HG03196 (cell line): ENCODE measurements around the gene PRKCH.

Experiments
- ATAC-seq: cut with Tn5 transposase; IDR thresholded peaks from one replicate; pipeline ENCODE4 v1.9.1; 2021; ENCODE audit not compliant: unreplicated experiment

Gene PRKCH

GRCh38 chr14:61470261-61470960 is 149.0 kb downstream of the PRKCH start:
- no peak for ATAC-seq

DNA sequence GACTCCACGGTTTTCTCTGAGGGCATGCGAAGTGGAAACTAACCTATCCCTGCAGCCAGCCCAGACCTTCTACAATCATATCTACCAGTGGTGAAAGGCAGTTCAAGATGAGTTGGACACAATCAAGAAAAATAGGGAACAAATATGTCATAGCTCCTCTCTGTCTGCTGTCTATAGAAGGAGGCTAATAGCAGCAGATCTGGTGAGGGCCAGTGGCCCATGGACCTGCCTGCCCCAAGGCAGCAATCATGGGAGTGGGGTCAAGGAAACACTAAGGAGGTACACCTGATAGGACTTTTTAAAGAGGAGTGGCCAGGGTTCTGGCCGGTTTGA is 149.5 kb downstream of the PRKCH start:
- no peak for ATAC-seq

GRCh38 chr14:61471297-61472005 is 150.1 kb downstream of the PRKCH start:
- ATAC-seq = no peak

- no peak for ATAC-seq
Observed at GRCh38 chr14:61472011-61472672, 150.8 kb downstream of the PRKCH start.

DNA sequence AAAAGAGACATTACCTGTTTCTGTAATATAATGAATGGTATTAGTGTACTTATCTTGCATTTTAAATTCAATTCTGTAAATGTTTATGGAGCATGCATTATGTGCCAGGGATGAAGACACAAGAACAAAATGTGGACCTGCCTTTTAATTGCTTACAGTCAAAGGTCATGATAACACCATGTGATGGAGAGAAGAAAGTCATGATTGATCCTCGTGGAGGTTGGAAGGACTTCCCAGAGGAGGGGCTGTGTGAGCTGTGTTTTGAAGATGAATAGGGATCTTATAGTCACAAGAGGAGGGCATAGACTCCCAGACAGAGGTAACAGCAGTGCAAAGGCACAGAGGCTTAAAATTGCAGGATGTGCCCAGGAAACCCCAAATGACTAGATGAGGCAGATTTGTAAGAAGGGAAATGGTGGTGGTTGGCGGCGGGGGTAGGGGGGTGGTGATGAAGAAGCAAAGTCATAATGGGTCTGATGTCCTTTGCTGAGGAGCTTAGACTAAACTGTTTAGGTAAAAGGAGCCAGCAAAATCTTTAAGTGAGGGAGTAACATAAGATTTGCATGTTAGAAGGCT is 151.5 kb downstream of the PRKCH start:
- no peak for ATAC-seq

GRCh38 chr14:61474015-61474414 is 152.6 kb downstream of the PRKCH start:
- no peak for ATAC-seq

DNA sequence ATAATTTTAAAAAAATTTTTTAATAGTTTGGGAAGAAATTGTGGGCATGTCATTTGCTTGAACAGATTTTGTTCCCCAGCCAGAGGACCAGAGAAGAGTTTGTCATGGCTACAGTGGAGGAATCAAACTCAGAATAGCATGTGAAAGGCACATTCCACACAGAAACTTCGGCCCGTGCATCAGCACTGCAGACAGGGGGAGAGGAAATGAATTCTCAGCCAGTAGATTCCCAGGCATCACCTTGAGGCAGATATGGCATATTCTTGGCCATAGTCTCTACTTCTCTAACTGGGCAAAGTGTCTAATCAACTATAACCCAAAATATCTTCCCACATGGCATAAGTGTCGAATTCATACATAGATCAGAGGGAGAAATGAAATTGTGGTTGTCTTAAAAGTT is 153.3 kb downstream of the PRKCH start:
- ATAC-seq = no peak

GRCh38 chr14:61475316-61475715 is 153.9 kb downstream of the PRKCH start:
- no peak for ATAC-seq

- no peak for ATAC-seq
Observed at GRCh38 chr14:61476105-61476753, 154.8 kb downstream of the PRKCH start.

DNA sequence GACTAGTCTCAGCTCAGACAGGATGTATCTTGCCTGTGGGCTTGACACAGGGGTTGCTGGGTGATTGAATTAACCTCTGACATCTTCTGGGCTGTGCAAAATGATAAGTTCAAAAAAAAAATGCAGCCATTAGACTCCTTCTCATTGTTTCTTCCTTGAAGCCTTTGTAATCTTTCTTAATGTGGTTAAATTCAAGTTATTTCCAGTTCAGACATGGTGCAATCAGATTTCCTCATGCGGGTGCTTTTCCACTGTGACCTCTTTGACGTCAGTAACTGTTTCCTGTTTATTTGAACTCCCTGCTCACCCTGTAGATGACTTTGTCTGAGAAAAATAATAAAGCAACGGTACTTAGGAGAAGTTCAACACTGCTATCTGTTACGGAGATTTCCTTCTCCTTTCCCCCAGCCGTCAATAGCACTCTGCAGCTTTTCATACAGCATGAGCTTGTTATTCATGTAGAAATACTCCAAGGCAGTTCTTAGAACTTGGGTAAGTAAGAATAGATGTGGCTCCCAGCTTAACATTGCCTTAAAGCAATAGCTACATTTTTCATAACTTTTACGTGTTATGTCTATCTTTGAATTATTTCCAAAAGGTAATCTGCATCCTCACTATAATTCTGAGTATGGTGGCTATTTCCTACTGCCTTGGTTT is 155.5 kb downstream of the PRKCH start:
- ATAC-seq = no peak

DNA sequence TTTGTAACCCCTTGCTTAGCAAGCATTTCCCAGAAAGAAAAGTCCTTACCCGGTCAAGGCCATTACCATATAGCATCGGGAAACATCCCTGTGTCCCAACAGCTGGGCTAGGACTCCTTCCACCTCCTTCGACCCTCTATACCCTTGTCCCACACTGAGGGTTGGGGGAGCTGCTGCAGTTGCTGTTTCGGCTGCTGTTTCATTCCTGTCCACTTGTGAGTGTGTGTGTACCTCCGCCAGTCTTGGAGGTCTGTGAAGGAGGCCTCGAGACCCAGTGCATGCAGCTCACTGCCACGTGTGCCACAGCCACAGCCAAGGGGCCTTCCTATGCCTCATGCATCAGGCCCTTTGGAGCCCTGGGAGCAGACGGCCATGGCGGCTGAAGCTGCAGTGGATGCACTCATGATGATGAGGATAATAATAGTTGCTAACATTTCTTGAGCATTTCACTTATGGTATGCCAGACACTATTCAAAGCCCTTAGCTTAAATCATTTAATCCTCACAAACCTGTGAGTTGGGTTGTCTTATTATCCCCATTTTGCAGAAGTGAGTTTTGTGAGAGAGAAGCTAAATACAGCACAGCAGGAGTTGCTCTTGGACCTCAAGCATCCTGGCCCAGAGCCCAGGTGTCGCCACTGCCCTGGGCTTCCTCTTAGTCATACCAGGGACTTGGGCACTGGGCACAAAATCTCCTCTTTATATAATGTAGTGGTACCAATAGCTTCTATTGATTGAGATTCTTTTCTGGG is 156.5 kb downstream of the PRKCH start:
- ATAC-seq = no peak

GRCh38 chr14:61478971-61479473 is 157.6 kb downstream of the PRKCH start:
- peak; percentile 38 for ATAC-seq

DNA sequence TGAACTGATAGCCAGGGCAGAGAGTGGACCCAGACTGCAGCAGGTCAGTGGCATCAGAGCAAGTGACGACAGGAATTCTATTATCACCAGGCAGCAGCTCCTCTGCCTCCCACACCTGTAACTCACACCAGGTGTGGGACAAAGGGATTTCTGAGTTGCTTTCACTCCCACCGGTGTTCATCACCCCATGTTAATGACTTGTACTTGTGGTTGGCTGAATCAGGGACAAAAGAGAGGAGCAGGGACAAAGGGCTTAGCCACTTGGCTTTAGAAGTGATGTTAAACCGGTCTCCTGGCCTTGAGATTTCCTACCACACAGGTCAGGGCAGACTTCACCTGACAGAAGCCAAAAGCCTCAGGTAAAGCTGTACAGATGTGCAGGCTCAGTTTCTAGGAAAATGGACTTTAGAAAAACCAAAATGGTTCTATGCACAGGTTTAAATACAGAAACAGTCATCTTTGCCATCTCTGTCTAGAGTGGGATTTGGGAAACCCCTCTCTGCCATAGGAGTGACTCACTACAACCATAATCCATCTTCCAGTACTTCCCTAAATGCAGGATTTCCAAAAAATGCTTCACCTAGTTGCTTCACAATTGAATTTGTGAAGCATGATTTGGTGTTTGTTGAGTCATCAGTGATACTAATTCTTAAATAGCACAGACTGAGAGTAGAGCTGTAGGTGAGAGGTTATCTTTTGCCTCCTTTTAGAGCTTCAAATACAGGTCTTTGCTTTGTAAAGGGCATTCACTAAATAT is 158.5 kb downstream of the PRKCH start:
- no peak for ATAC-seq

GRCh38 chr14:61480704-61481285 is 159.4 kb downstream of the PRKCH start:
- ATAC-seq = no peak

- ATAC-seq = no peak
Observed at GRCh38 chr14:61481701-61482100, 160.3 kb downstream of the PRKCH start.

GRCh38 chr14:61482348-61483206 is 161.2 kb downstream of the PRKCH start:
- ATAC-seq = no peak

DNA sequence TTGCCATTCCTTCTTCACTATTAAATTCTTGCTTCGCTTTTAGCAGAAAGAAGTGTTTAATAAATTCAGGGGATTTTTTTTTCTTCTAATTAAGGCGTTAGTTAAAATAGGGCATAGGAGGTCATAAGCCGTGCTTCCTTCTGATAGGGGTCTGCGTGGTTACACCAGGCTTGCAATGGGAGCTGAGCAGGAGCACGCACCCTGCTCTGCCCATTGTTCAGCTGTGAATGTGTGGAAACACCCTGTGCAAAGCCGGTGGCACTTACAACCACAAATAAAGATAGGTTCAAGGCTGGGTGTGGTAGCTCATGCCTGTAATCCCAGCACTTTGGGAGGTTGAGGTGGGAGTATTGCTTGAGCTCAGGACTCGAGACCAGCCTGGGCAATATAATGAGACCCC is 162.1 kb downstream of the PRKCH start:
- no peak for ATAC-seq

GRCh38 chr14:61484031-61484430 is 162.7 kb downstream of the PRKCH start:
- no peak for ATAC-seq
